Heart left ventricle (tissue), 16 donors: Measurements from ENCODE around the gene MCC. TPM values are rescaled to one million over a fixed set of nuclear protein-coding genes. Genes with fewer than 3 reads are reported as not detected.

Experiments used
- ATAC-seq, 4 donors: fragments of 200-7000 bp; cut with Tn5 transposase; one replicate each; pipeline ENCODE4 v1.9.1; 2020 to 2022; ENCODE audit warnings: moderate library complexity in 4 of 4, mild to moderate bottlenecking in 3 of 4, moderate number of reproducible peaks in 1 of 4
- DNase-seq, 5 donors: peaks; one replicate each; pipeline ENCODE4 v3.0.0-alpha.2; 2020
- H3K27ac ChIP-seq, 12 donors: fragments of 200-600 bp; sonication (generic) in 4 of 12; one replicate each; pipeline versions ENCODE4 v1.5.0 to v1.8.0; 2016 to 2022; ENCODE audit warnings: mild to moderate bottlenecking in 2 of 12
- H3K27me3 ChIP-seq, 9 donors: fragments of 200-600 bp; sonication (generic) in 2 of 9; one replicate each; pipeline versions ENCODE4 v1.5.1 to v1.8.0; 2016 to 2022; ENCODE audit warnings: mild to moderate bottlenecking in 3 of 9
- H3K36me3 ChIP-seq, 9 donors: fragments of 200-600 bp; sonication (generic) in 2 of 9; one replicate each; pipeline versions ENCODE4 v1.5.0 to v1.8.0; 2018 to 2022; ENCODE audit warnings: mild to moderate bottlenecking in 2 of 9
- H3K4me1 ChIP-seq, 12 donors: fragments of 200-600 bp; sonication (generic) in 4 of 12; one replicate each; pipeline versions ENCODE4 v1.5.0 to v1.8.0; 2016 to 2022; ENCODE audit warnings: mild to moderate bottlenecking in 3 of 12
- H3K4me3 ChIP-seq, 12 donors: fragments of 200-600 bp; sonication (generic) in 4 of 12; one replicate each; pipeline versions ENCODE4 v1.5.0 to v1.8.0; 2017 to 2022; ENCODE audit warnings: mild to moderate bottlenecking in 9 of 12, moderate library complexity in 4 of 12
- H3K9me3 ChIP-seq, 12 donors: fragments of 200-600 bp; sonication (generic) in 4 of 12; one replicate each; pipeline versions ENCODE4 v1.5.0 to v1.8.0; 2016 to 2022; ENCODE audit warnings: mild to moderate bottlenecking in 1 of 12
- CTCF ChIP-seq, 12 donors: fragments of 200-600 bp; sonication (generic) in 4 of 12; IDR thresholded peaks; one replicate each; pipeline versions ENCODE4 v1.5.0 to v1.8.0; 2018 to 2022; ENCODE audit warnings: antibody characterized with exemption in 12 of 12, mild to moderate bottlenecking in 5 of 12
- POLR2A ChIP-seq, 2 donors: fragments of 450-650 bp; IDR thresholded peaks; one replicate each; pipeline ENCODE4 v1.6.1; 2017; ENCODE audit warnings: antibody characterized with exemption in 2 of 2, mild to moderate bottlenecking in 2 of 2, moderate library complexity in 2 of 2
- WGBS, 4 donors: extraction: QIAGEN DNeasy Blood & Tissue Kit in 2 of 4; methylation state at CpG; one replicate each; pipeline versions ENCODE4 v1.1.5 to v1.1.7; 2013 to 2018; 5-methylcytosine and 5-hydroxymethylcytosine counted together
- intact Hi-C, 10 donors: fragments of 100-400 bp; cut with DNase I; formaldehyde crosslinking; loops; one replicate each; pipeline versions ENCODE4 v1.11.1 to v1.14.2; 2022
- polyA plus RNA-seq, 2 donors: library from polyadenylated mRNA; stranded (reverse); fragments of 200-250 nt; gene quantifications; one replicate each; pipeline ENCODE4 v1.2.3, GENCODE V29; 2013
- total RNA-seq, 9 donors: library from RNA; depleted of rRNA in 2 of 9; stranded (reverse); fragments of >200 nt in 2 of 9; fragmentation: NEBNext Ultra II Directional in 3 of 9; extraction: Animal tissue kit (Norgen Biotek cat#: 25700) in 3 of 9; gene quantifications; one replicate each; pipeline versions ENCODE4 v1.1.0 to v1.2.4, GENCODE V29; 2016 to 2023
- donor health status: ischemic (EF 13 %, LVEDD 7.1; RV severe dilation, severe dysfunction).
- donor health status: healthy with polysubstance abuse.
- donor health status: DM: no; HTN: yes; CAD: no.
- donor health status: DM: no; HTN: no; CAD: no.
- donor health status: ischemic (EF 25% LVEDD 6.9; RV normal size, moderate dysfunction).
- donor health status: ischemic (EF 25% LVEDD 5.7; RV mildly dilated, moderate dysfunction).
- donor health status: healthy.
- donor health status: DM: yes; HTN: yes; CAD: no.
- donor health status: ischemic (EF 35%, LVEDD 5.7; RV mildly dilated, moderate dysfunction).
- donor health status: nonischemic (EF 11% LVEDD 7.7; RV severe dilation, severe dysfunction).
- donor health status: DM: yes; HTN: yes; CAD: no.
- donor health status: PGD.
- donor health status: ischemic (EF 29% LVEDD 5.4; RV normal size, mild dysfunction).
- donor health status: nonischemic (EF 23%, LVEDD 6.1; RV moderate dilation, normal function).

The MCC gene
- total and polyA plus RNA-seq, 11 donors = 6.1 to 33.8 (median 24.3) TPM

- intact Hi-C loops = loop anchor here in 1 of 10 donors (10.0 kb wide), 1 partner anchor 246 kb away; no protein-coding TSS in a partner anchor
- Histone ChIP-seq H3K36me3 (peaks cover 0 to 67% (median 37%) of the 10 kb centered on the region in 9 donors), H3K4me3 (no peak overlapping the region), H3K4me1 (peaks cover 0 to 59% (median 14%) of the 10 kb centered on the region in 12 donors), H3K9me3 (no peaks in the 10 kb centered on the region), H3K27me3 (no peaks in the 10 kb centered on the region), H3K27ac (no peak overlapping the region)
- TF ChIP-seq POLR2A (IDR thresholded peaks at IDR 0.05) (no peak), CTCF (IDR thresholded peaks at IDR 0.05) (no peak)
- no peak for DNase-seq
- no peak for ATAC-seq
- 93 to 96% (median 95%) methylated on average over 10 of the region's 10 CpGs for WGBS, 4 donors
Observed at GRCh38 chr5:113048931-113049330, 439.3 kb downstream of the MCC start.

DNA sequence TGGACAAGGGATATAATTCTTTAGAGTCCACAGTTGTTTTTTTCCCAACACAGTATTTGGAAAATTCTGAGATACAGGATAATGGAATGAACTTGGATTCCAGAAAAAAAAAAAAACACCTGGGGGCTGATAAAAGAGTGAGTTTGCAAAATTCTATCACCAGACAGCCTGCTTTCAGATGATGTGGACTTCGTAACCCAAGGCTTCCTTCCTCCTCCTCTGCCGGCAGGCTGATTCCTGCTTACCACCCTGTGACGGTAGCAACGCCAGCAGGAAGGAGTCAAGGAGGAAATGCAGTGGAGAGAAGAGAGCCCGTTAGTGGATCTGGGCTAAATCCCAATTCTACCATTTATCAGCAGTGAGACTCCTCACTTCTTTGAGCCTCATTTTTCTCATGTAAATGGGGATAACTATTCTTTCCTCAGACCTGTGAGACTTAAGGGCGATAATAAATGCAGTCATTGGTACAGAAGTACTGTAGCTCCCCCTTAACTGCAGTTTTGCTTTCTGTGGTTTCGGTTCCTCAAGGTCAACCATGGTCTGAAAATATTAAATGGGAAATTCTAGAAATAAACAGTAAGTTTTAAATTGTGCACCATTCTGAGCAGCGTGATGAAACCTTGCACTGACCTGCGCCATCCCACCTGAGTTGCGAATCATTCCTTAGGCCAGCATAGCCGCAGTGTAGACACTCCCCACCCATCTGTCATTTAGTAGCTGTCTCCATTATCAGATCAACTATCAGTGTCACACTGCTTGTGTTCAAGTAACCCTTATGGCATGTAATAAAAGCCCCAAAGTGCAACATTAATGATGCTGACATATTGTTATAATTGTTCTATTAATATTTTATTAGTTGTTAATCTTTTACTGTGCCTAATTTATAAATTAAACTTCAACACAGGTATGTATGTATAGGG, 440.3 kb downstream of the MCC start:
- Histone ChIP-seq H3K27me3 (no peaks in the 10 kb centered on the region), H3K9me3 (no peaks in the 10 kb centered on the region), H3K36me3 (peaks cover 0 to 62% (median 35%) of the 10 kb centered on the region in 9 donors), H3K4me3 (peak overlapping the region in 1 of 12 donors; percentile 21), H3K27ac (peak overlapping the region in 3 of 12 donors; percentile 25 to 83 (median 36)), H3K4me1 (peaks cover 0 to 62% (median 23%) of the 10 kb centered on the region in 12 donors)
- intact Hi-C loops = loop anchor here in 1 of 10 donors (10.0 kb wide), 1 partner anchor 247 kb away; no protein-coding TSS in a partner anchor
- 72 to 78% (median 75%) methylated on average over 11 of the region's 11 CpGs for WGBS, 4 donors
- DNase-seq (peak in 2 of 5 donors; percentile 37 to 49), ATAC-seq (peak in 1 of 4 donors; percentile 34)
- no peak for TF ChIP-seq POLR2A (IDR thresholded peaks at IDR 0.05)
- no peak for TF ChIP-seq CTCF (IDR thresholded peaks at IDR 0.05)

GRCh38 chr5:113047234-113047633, 441.0 kb downstream of the MCC start:
- intact Hi-C loops = loop anchor here in 1 of 10 donors (10.0 kb wide), 1 partner anchor 248 kb away; no protein-coding TSS in a partner anchor
- TF ChIP-seq POLR2A (IDR thresholded peaks at IDR 0.05) = no peak
- TF ChIP-seq CTCF (IDR thresholded peaks at IDR 0.05) = no peak
- no peaks in the 10 kb centered on the region for H3K27me3 ChIP-seq
- ATAC-seq (no peak), DNase-seq (no peak)
- no peaks in the 10 kb centered on the region for H3K9me3 ChIP-seq
- 68 to 79% (median 73%) methylated on average over 2 of the region's 2 CpGs for WGBS, 4 donors
- H3K36me3 ChIP-seq = peaks cover 0 to 62% (median 35%) of the 10 kb centered on the region in 9 donors
- H3K4me1 ChIP-seq = peaks cover 0 to 55% (median 24%) of the 10 kb centered on the region in 12 donors
- no peak overlapping the region for H3K4me3 ChIP-seq
- H3K27ac ChIP-seq = peak overlapping the region in 3 of 12 donors; percentile 25 to 83 (median 36)
